Stomach smooth muscle (tissue), 2 donors: ENCODE data around the gene KCNE4.
A peak's percentile ranks its signal among the peaks of the same experiment; 100 is the strongest.

Experiments used
- H3K27ac ChIP-seq: one replicate; pipeline ENCODE4 v1.7.0; 2013; ENCODE audit warnings: mild to moderate bottlenecking, low read length, inconsistent platforms
- H3K27me3 ChIP-seq, 2 donors: one replicate each; pipeline ENCODE4 v1.7.0; 2013; ENCODE audit warnings: low read length in 2 of 2; ENCODE audit not compliant: insufficient read depth in 2 of 2, control insufficient read depth in 1 of 2
- H3K36me3 ChIP-seq, 2 donors: one replicate each; pipeline ENCODE4 v1.7.0; 2013; ENCODE audit warnings: low read length in 2 of 2; ENCODE audit not compliant: control insufficient read depth in 2 of 2, insufficient read depth in 2 of 2
- H3K4me1 ChIP-seq: one replicate; pipeline ENCODE4 v1.7.0; 2013; ENCODE audit warnings: low read length; ENCODE audit not compliant: control insufficient read depth, insufficient read depth
- H3K4me3 ChIP-seq, 2 donors: one replicate each; pipeline ENCODE4 v1.7.0; 2013; ENCODE audit warnings: low read length in 2 of 2
- H3K9ac ChIP-seq, 2 donors: one replicate each; pipeline ENCODE4 v1.7.0; 2013; ENCODE audit warnings: low read length in 2 of 2, mild to moderate bottlenecking in 1 of 2
- H3K9me3 ChIP-seq, 2 donors: one replicate each; pipeline ENCODE4 v1.7.0; 2013; ENCODE audit warnings: low read length in 2 of 2; ENCODE audit not compliant: control insufficient read depth in 2 of 2
- donor health status: healthy.
- donor health status: Pancreatic carcinoma.

KCNE4 gene

DNA sequence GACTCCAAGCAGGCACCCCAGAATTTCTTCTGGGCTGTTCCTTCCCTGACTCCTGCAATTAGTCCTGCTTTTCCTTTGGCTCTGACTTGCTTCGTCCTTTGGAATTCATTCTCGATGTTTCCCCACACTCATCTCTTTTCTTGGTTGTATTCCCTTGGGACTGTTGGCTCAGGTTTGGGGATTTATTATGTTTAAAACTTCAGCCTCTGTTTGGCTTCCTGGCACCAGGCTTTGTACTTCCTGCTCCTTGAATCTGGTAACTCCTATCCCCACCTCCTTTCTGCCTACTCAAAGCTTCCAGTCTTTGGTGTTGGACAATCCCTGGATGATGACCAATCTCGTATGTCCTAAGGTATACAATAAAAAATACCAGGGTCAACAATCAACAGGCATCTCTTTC is 1.8 kb upstream of the KCNE4 start:
- H3K4me3 ChIP-seq: no peak overlapping the region
- no peaks in the 10 kb centered on the region for H3K36me3 ChIP-seq
- no peaks in the 10 kb centered on the region for H3K9me3 ChIP-seq
- peak overlapping the region; percentile 93 for H3K27ac ChIP-seq
- no peak overlapping the region for H3K9ac ChIP-seq
- no peaks in the 10 kb centered on the region for H3K27me3 ChIP-seq
- H3K4me1 ChIP-seq: peaks cover 38% of the 10 kb centered on the region

DNA sequence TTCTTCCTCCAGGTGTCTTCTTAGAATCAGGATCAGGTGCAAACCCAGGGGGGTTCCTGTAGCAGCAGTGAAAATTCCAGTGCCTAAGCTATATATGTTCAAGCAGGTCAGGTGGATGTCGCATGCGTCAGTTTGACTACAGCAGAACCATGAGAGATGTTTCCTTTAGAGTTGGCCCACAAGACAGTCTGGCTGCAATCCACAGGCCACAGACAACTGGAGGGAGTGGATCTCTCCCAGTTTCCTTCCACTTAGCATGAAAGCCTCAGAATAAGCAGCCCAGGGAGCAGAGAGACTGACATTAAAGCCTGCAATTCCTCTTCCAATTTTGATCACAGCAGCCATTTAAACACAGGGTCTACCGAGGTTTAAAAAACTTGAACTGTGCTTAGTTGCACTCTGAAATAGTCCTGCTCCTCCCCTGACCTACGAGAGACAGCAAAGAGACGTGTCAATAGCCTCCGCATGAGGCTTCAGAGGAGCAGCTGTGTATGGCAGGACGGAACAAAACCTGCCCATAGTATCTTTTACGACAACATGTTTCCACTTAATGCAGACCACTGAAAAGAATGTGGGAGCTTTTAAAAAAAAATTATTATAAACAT is 988 bp upstream of the KCNE4 start:
- H3K27ac ChIP-seq: peak overlapping the region; percentile 93
- peak overlapping the region; percentile 80 to 84 for H3K9ac ChIP-seq

DNA sequence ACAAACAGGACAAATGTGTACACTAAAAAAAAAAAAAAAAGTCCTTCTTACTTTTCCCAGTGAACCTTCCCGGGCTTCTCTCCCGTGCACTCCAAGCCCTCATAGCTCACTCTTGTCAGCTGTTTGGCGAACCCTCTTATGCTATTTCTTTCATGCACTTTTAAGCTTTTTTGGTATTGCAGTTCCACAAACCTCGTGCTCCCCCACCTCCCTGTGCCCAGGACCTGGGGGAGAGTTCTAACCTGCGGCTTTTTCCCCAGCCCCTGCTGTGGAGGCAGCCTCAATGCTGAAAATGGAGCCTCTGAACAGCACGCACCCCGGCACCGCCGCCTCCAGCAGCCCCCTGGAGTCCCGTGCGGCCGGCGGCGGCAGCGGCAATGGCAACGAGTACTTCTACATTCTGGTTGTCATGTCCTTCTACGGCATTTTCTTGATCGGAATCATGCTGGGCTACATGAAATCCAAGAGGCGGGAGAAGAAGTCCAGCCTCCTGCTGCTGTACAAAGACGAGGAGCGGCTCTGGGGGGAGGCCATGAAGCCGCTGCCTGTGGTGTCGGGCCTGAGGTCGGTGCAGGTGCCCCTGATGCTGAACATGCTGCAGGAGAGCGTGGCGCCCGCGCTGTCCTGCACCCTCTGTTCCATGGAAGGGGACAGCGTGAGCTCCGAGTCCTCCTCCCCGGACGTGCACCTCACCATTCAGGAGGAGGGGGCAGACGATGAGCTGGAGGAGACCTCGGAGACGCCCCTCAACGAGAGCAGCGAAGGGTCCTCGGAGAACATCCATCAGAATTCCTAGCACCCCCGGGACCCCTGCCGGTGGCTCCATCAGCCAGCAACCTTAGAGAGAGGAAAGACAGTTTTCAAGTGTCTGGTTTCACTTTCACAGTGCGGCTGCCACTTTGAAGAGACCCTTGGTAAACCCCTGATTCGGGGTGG is 826 bp downstream of the KCNE4 start:
- Histone ChIP-seq H3K27me3 (no peaks in the 10 kb centered on the region), H3K9ac (peak overlapping the region; percentile 80 to 84), H3K27ac (peak overlapping the region; percentile 93), H3K9me3 (no peaks in the 10 kb centered on the region), H3K36me3 (no peaks in the 10 kb centered on the region), H3K4me3 (peak overlapping the region; percentile 72 to 92), H3K4me1 (peaks cover 50% of the 10 kb centered on the region)

More for the DNA sequence above, 988 bp upstream of the KCNE4 start:
- Histone ChIP-seq H3K4me3 (peak overlapping the region; percentile 72 to 92), H3K27me3 (no peaks in the 10 kb centered on the region), H3K36me3 (no peaks in the 10 kb centered on the region), H3K4me1 (peaks cover 42% of the 10 kb centered on the region), H3K9me3 (no peaks in the 10 kb centered on the region)

DNA sequence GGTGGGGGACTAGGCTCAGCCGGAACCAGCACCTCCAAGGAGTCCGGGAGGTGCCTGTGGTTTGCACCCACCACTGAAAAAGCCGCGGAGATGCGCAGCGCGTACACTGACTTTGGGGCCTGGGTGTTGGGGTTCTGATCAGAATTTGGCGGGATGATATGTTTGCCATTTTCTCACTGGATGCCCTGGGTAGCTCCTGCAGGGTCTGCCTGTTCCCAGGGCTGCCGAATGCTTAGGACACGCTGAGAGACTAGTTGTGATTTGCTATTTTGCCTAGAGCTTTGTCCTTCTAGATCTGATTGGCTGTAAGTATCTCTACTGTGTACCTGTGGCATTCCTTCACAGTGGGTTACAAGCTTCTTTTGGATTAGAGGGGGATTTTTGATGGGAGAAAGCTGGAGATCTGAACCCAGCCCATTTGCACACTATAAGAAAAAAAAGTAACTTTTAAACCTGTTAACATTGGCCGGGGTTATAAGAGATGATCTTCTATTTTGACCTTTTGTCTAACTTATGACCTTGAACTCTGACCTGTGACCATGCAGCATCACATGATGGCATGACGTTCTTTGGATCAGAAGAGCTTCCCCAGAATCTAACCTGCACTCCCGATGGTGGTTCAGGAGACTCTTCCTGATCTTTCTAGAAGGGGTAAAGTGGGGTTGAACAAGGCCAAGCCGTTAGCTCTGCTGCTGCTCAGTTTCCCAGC is 1.6 kb downstream of the KCNE4 start:
- H3K27me3 ChIP-seq: no peaks in the 10 kb centered on the region
- no peaks in the 10 kb centered on the region for H3K9me3 ChIP-seq
- peaks cover 50% of the 10 kb centered on the region for H3K4me1 ChIP-seq
- H3K27ac ChIP-seq: peak overlapping the region; percentile 93
- peak overlapping the region; percentile 80 to 84 for H3K9ac ChIP-seq
- H3K4me3 ChIP-seq: peak overlapping the region; percentile 72 to 92
- H3K36me3 ChIP-seq: no peaks in the 10 kb centered on the region

DNA sequence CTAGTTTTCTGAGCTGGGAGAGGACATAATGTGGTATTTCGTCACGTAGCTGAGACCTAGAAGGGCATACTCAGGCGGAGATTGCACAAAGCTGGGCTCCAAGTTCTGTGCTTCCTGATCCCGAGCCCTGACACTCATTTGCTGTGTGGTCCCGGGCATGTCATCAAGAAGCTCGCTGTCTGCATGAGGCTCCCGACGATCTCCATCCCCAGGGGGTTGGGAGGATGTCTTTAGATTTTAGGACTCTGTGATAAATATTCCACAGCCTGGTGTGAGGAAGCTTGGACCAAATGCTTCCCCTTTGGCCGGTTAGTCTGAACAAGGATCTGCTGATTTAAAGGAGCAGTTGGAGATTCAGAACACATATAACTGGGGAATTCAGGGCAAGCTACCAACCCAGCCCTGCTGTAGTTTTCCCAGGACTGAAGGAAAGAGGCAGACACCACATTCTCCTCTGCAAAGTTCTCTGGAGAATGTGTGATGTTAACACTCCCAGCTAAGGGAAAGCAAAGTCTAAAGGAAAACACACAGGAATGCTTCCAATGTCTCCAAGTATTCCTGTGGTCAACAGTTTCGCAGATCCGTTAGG is 2.3 kb downstream of the KCNE4 start:
- Histone ChIP-seq H3K36me3 (no peaks in the 10 kb centered on the region), H3K4me3 (peak overlapping the region; percentile 72 to 92), H3K4me1 (peaks cover 50% of the 10 kb centered on the region), H3K9me3 (no peaks in the 10 kb centered on the region), H3K27ac (peak overlapping the region; percentile 93), H3K9ac (peak overlapping the region; percentile 80 to 84), H3K27me3 (no peaks in the 10 kb centered on the region)

DNA sequence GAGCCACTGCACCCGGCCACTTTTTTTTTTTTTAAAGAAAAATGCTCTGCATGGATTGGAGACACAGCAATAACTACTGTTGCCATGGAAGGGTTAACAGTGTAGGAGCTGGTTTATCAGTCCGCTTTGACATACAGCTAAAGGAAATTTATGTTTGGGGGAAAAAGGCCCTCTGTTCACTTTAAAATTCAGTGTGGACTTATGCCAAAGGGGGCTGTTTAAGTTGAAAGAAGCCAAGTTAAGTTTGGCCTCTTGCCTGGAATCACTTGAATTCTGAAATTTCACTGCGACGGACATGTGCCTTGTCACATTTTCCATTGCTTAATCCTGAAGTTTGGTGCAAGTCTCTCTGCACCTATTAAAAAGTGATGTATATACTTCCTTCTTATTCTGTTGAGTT is 3.1 kb downstream of the KCNE4 start:
- H3K27ac ChIP-seq: peak overlapping the region; percentile 18
- peak overlapping the region; percentile 18 to 61 for H3K4me3 ChIP-seq
- no peaks in the 10 kb centered on the region for H3K36me3 ChIP-seq
- H3K9ac ChIP-seq: peak overlapping the region in 1 of 2 donors; percentile 42
- no peaks in the 10 kb centered on the region for H3K27me3 ChIP-seq
- peaks cover 46% of the 10 kb centered on the region for H3K4me1 ChIP-seq
- no peaks in the 10 kb centered on the region for H3K9me3 ChIP-seq

DNA sequence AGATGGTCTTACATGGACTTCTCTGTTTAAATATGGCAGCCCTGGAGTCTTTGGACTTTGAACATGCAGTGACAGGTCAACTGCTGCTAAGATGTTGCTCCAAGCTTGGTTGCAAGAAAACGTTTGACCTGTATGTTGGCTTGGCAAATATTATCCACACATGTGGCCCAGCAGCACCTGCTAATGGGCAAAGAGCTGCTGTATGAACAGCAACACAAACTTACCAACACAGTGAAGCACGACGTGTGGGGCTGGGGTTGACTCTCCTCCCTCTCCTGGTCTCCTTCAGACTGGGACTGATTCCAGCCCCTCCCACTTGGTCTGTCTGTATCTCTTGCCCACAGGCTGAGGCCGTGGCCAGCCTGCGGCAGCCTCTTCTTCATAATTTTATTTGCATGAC is 3.8 kb downstream of the KCNE4 start:
- Histone ChIP-seq H3K4me3 (peak overlapping the region; percentile 2 to 61), H3K27me3 (no peaks in the 10 kb centered on the region), H3K27ac (peak overlapping the region; percentile 82), H3K9me3 (no peaks in the 10 kb centered on the region), H3K9ac (peak overlapping the region in 1 of 2 donors; percentile 2), H3K36me3 (no peaks in the 10 kb centered on the region), H3K4me1 (peaks cover 40% of the 10 kb centered on the region)

DNA sequence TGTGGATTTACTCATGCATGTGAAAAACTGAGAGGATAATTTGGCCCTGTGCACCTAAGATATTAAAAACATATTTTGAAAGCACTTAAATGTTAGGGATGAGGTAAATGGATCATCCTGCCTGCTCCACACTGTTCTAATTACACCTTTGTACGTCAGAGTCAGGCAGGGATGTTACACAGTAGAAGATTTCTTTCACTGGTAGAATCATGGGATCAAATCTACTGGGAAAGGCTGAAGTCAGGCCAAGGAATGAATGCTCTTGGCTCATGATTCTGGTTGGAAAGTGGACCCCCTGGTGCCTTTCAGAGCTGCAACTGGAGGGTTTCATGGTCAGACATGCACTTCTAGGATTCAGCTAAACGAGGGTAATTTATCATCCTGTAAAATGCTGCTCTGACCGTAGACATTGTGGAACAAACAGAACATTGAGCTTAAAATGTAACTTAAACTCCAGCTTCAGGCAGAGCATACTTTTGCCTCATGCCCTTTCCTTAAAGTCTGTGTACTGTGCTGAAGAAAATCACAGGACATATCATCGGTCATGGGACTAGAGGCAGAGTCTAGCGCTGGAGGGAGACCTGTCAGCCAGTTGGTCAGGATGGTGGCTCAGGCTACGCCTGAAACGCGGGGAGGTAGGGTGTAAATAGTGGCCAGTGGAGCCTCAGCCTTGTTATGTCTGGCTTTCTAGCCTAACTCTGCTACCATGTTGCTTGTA is 4.9 kb downstream of the KCNE4 start:
- Histone ChIP-seq H3K27ac (peak overlapping the region; percentile 82), H3K4me3 (peak overlapping the region in 1 of 2 donors; percentile 52), H3K27me3 (no peaks in the 10 kb centered on the region), H3K9me3 (no peaks in the 10 kb centered on the region), H3K36me3 (no peaks in the 10 kb centered on the region), H3K9ac (peak overlapping the region in 1 of 2 donors; percentile 2), H3K4me1 (peaks cover 36% of the 10 kb centered on the region)

DNA sequence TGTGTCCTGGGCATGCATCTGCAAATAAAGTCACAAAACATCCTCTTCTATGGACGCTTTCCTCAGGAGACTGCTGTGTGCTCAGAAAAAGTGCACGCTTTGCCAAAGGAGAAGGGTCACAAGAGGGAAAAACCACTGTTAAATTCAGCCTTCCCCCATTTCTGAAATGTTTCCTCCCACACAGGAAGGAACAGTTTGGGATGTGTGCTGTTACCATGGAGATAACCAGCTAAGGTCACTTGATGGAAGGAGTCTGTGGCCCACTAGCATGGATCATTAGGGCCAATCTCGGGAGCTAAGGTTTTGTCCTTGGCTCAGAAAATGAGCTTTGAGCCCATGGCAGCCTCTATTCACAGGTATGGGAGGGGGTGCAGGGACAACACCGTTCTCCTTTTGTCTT is 5.6 kb downstream of the KCNE4 start:
- peaks cover 36% of the 10 kb centered on the region for H3K4me1 ChIP-seq
- no peak overlapping the region for H3K9ac ChIP-seq
- H3K27me3 ChIP-seq: no peaks in the 10 kb centered on the region
- peak overlapping the region in 1 of 2 donors; percentile 52 for H3K4me3 ChIP-seq
- no peaks in the 10 kb centered on the region for H3K36me3 ChIP-seq
- H3K27ac ChIP-seq: peak overlapping the region; percentile 82
- H3K9me3 ChIP-seq: no peaks in the 10 kb centered on the region
